ENCODE measurements around the gene CD79A.

DNA sequence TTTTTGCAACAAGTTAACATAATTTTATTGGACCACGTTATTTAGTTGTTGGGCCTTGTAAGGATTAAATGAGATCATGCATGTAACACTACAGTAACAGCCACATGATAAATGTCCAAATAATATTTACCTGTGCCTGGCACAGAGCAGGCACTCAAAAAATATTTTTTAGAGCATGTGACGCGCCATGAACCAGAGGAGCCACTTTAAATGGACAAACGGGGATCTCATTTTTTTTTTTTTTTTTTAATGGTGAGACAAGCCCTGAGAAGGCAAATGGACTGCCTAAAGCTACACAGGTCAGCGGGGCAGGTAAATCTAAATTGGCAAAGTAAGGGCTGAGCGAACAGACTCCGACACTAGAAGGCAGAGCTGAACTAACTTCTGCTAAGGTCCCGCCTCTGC, 17.9 kb upstream of the CD79A start:
- TF ChIP-seq, protein P1, sequence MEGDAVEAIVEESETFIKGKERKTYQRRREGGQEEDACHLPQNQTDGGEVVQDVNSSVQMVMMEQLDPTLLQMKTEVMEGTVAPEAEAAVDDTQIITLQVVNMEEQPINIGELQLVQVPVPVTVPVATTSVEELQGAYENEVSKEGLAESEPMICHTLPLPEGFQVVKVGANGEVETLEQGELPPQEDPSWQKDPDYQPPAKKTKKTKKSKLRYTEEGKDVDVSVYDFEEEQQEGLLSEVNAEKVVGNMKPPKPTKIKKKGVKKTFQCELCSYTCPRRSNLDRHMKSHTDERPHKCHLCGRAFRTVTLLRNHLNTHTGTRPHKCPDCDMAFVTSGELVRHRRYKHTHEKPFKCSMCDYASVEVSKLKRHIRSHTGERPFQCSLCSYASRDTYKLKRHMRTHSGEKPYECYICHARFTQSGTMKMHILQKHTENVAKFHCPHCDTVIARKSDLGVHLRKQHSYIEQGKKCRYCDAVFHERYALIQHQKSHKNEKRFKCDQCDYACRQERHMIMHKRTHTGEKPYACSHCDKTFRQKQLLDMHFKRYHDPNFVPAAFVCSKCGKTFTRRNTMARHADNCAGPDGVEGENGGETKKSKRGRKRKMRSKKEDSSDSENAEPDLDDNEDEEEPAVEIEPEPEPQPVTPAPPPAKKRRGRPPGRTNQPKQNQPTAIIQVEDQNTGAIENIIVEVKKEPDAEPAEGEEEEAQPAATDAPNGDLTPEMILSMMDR (IDR thresholded peaks at IDR 0.05; ENCODE audit: extremely low read depth in 1 of 2, insufficient read depth in 1 of 2, low read depth in 1 of 2, low read length in 2 of 2): no peak
- peak; percentile 25 for TF ChIP-seq POLR2A (IDR thresholded peaks at IDR 0.05; ENCODE audit: low read depth, low read length)
- TF ChIP-seq JUN (IDR thresholded peaks at IDR 0.05; ENCODE audit: borderline replicate concordance, insufficient read depth, insufficient read length, low read depth): no peak
- TF ChIP-seq POLR2AphosphoS5 (IDR thresholded peaks at IDR 0.05; ENCODE audit: insufficient read depth, low read depth, low read length): no peak
- no peak for TF ChIP-seq MYC (IDR thresholded peaks at IDR 0.05; ENCODE audit: low read depth, low read length)
- no peak for TF ChIP-seq MAX (IDR thresholded peaks at IDR 0.05; ENCODE audit: insufficient read depth, insufficient read length)
- no peak for TF ChIP-seq FOS (IDR thresholded peaks at IDR 0.05; ENCODE audit: borderline replicate concordance, insufficient read depth, low read length)
- TF ChIP-seq EZH2 (IDR thresholded peaks at IDR 0.05; ENCODE audit: borderline replicate concordance, low read depth, low read length, severe bottlenecking): no peak
